BJ (cell line): ENCODE data around the gene GPRC5D. TPM values are rescaled to one million over a fixed set of nuclear protein-coding genes. Genes with fewer than 3 reads are reported as not detected.
A peak's percentile ranks its signal among the peaks of the same experiment; 100 is the strongest.

Source experiments
- CTCF ChIA-PET: fragments of 350-600 bp; formaldehyde crosslinking; extraction: SDS; loops from one replicate; lab custom pipeline; 2021; ENCODE audit warnings: antibody characterized with exemption, inconsistent platforms; lab: Yijun Ruan, JAX
- POLR2A ChIA-PET: fragments of 300-600 bp; sonication (Branson Sonifier 250); formaldehyde crosslinking; extraction: SDS; loops from one replicate; lab custom pipeline; 2021; ENCODE audit warnings: antibody characterized with exemption; lab: Charles Lee
- DNase-seq: peaks from one replicate; pipeline ENCODE4 v3.0.0-alpha.2; 2011; ENCODE audit warnings: low read depth
- H3K27me3 ChIP-seq: 2 replicates; pipeline ENCODE4 v1.6.0; 2011; ENCODE audit warnings: low read length; ENCODE audit not compliant: control insufficient read depth, insufficient read depth
- H3K36me3 ChIP-seq: 2 replicates; pipeline ENCODE4 v1.5.1; 2011; ENCODE audit warnings: low read length; ENCODE audit not compliant: control insufficient read depth, insufficient read depth
- H3K4me3 ChIP-seq: 2 replicates; pipeline ENCODE4 v1.5.1; 2011; ENCODE audit warnings: low read depth, mild to moderate bottlenecking, control low read depth, low read length
- polyA plus RNA-seq: library from polyadenylated mRNA; depleted of rRNA; stranded (reverse); fragments of >200 nt; gene quantifications from 2 replicates; pipeline ENCODE4 v1.2.3, GENCODE V29; 2011
- TF ChIP-seq, protein P1 (sequence below): IDR thresholded peaks from 2 replicates; pipeline ENCODE4 v1.5.1; 2011; ENCODE audit warnings: low read depth, mild to moderate bottlenecking, control low read depth, inconsistent platforms, low read length, moderate library complexity; ENCODE audit not compliant: insufficient read depth

Gene GPRC5D
- polyA plus RNA-seq, 1 experiment, result not detected

DNA sequence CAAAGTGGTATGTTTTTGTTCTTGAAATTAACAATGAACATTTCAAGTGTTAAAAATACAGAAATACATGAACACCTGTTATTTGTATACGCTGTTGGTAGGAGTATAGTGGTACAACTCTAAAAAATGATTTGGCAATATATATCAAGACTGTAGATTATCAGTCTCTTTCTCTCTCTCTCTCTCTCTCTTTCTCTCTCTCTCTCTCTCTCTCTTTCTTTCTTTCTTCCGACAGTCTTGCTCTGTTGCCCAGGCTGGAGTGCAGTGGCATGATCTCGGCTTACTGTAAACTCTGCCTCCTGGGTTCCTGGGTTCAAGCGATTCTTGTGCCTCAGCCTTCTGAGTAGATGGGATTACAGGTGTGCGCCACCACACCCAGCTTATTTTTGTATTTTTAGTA lies 35.5 kb upstream of the GPRC5D start:
- CTCF ChIA-PET, result interaction anchor here (1.2 to 9.3 kb wide), 4 partner anchors 11 to 245 kb away, joined by 3 to 96 read pairs (median 6); no protein-coding TSS in a partner anchor
- no peaks in the 10 kb centered on the region for H3K27me3 ChIP-seq
- no peak overlapping the region for H3K4me3 ChIP-seq
- POLR2A ChIA-PET, result no interaction called here
- TF ChIP-seq, protein P1, sequence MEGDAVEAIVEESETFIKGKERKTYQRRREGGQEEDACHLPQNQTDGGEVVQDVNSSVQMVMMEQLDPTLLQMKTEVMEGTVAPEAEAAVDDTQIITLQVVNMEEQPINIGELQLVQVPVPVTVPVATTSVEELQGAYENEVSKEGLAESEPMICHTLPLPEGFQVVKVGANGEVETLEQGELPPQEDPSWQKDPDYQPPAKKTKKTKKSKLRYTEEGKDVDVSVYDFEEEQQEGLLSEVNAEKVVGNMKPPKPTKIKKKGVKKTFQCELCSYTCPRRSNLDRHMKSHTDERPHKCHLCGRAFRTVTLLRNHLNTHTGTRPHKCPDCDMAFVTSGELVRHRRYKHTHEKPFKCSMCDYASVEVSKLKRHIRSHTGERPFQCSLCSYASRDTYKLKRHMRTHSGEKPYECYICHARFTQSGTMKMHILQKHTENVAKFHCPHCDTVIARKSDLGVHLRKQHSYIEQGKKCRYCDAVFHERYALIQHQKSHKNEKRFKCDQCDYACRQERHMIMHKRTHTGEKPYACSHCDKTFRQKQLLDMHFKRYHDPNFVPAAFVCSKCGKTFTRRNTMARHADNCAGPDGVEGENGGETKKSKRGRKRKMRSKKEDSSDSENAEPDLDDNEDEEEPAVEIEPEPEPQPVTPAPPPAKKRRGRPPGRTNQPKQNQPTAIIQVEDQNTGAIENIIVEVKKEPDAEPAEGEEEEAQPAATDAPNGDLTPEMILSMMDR, result no peak
- peaks cover 13% of the 10 kb centered on the region for H3K36me3 ChIP-seq
- DNase-seq, result no peak

DNA sequence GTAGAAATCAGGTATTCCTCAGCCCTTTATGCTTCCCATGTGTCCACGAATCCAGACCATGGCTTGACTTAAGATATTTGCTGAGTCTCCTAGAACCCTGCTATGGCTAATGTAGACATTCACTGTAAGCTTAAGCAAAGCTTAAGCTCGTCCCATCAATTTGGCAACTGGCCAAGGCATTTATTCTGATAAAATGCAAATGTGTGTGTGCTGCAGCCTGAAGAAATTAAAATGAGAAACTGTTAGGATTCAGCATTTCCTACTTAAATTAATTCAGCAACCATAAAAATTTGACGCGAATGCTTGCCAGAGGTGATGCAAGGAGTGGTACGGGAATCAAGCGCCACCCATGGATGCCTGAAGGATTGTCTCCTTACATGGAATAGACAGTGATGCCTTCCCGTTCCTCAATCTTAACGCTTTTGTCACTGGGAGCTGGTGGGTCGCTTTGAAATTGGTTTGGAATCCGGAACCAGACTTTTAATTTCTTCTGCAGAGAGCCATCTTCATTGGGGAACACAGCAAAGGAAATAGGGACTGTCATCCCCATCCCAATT lies 34.9 kb upstream of the GPRC5D start:
- H3K36me3 ChIP-seq, result peaks cover 13% of the 10 kb centered on the region
- CTCF ChIA-PET, result interaction anchor here (0.9 to 9.3 kb wide), 9 partner anchors 12 to 248 kb away, joined by 3 to 96 read pairs (median 4); partner anchors contain the start of gene GPRC5A

DNA sequence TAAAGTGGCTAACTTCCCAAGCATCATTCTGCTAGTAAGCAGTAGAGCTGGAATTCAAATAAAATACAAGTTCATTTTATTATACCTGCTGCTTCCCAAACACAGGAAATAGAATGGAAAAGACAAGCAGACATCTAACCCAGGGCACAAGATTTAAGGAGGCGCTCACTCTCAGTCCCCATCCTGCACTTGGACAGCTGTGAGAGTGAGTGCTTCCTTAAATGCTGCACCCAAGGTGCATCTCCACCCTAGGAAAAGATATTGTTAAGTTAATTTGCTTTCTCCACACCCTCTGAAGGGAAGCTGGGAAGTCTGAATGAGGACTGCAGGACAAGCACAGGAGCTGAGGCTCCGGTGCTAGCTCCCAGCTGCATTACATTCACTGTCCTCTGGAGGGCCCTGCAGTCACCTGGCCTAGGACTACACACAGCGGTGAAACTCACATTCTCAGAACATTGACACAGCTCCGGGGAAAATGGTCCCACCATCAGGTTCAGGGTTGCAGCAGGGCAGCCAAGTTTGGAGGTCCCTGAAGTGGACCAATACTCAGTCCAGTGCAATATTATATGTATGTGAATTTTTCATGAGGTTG lies 33.9 kb upstream of the GPRC5D start:
- DNase-seq, result no peak
- peaks cover 15% of the 10 kb centered on the region for H3K36me3 ChIP-seq
- CTCF ChIA-PET, result interaction anchor here (0.6 to 9.3 kb wide), 12 partner anchors 13 to 758 kb away, joined by 3 to 96 read pairs (median 4); partner anchors contain the start of gene GPRC5A

More for the DNA sequence above, 34.9 kb upstream of the GPRC5D start:
- POLR2A ChIA-PET, result no interaction called here
- Histone ChIP-seq H3K27me3 (no peaks in the 10 kb centered on the region), H3K4me3 (no peak overlapping the region)
- no peak for DNase-seq
- TF ChIP-seq, protein P1, result no peak

DNA sequence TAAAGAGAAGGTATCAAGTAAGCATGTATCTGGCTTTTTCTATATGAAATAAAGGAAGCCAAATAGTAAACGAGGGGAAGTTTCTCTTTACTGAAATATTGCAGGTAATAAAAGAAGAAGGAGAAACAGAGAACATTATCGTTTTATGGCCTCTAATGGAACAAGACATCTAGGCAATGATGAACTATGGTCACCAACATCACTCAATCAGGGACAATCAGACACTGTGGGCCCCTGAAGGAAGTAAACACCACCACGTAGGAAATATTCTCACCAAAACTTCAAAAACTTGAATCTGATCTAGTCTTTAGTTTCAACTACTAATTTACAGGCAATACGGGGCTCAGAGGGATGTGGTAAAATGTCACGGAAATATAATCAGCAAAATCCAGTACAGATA lies 32.2 kb upstream of the GPRC5D start:
- H3K36me3 ChIP-seq, result peaks cover 15% of the 10 kb centered on the region
- DNase-seq, result no peak
- H3K4me3 ChIP-seq, result no peak overlapping the region
- no peaks in the 10 kb centered on the region for H3K27me3 ChIP-seq
- TF ChIP-seq, protein P1, result no peak
- CTCF ChIA-PET, result interaction anchor here (0.6 to 9.3 kb wide), 20 partner anchors 8 to 247 kb away, joined by 3 to 96 read pairs (median 4); partner anchors contain the start of genes GPRC5A and GPRC5D
- POLR2A ChIA-PET, result interaction anchor here (0.6 kb wide), 1 partner anchor 93 kb away, joined by 3 read pairs; the partner anchor contains the start of gene GPRC5A

More for the DNA sequence above, 33.9 kb upstream of the GPRC5D start:
- Histone ChIP-seq H3K27me3 (no peaks in the 10 kb centered on the region), H3K4me3 (no peak overlapping the region)
- POLR2A ChIA-PET, result interaction anchor here (0.5 kb wide), 1 partner anchor 179 kb away, joined by 17 read pairs; no protein-coding TSS in a partner anchor
- TF ChIP-seq, protein P1, result peak; percentile 59

DNA sequence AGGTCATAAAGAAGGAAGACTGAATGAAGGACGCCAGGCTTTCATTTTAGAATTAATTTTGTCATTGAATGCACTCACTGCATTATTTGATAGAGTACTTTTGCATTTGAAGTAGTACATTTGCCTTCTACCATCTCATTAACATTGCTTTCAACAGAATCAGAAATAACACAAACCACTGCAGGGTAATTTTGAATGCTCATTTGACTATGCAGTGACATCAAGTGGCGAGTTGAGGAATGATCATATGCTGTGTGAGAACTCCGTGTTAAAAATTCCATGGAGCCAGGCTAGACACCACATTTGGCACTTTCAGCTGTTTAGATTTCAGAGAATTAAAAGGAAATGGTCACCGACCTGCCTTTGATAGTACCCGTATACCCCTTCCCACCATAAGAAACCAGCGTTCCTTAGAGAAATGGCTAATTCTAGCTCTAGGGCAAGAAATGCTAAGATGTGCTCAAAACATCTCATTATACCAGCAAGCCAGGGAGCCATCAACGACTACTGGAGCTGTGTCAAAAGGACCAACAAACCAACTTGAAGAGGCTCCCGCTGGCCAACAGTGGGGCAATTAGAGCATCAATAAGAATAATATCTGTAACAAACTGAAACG lies 31.6 kb upstream of the GPRC5D start:
- CTCF ChIA-PET, result interaction anchor here (0.6 to 9.3 kb wide), 20 partner anchors 9 to 246 kb away, joined by 3 to 96 read pairs (median 4); partner anchors contain the start of genes GPRC5A and GPRC5D
- POLR2A ChIA-PET, result interaction anchor here (0.6 kb wide), 1 partner anchor 92 kb away, joined by 3 read pairs; the partner anchor contains the start of gene GPRC5A
- no peak overlapping the region for H3K4me3 ChIP-seq
- TF ChIP-seq, protein P1, result peak; percentile 73
- no peak for DNase-seq
- H3K27me3 ChIP-seq, result no peaks in the 10 kb centered on the region
- peaks cover 10% of the 10 kb centered on the region for H3K36me3 ChIP-seq
